OCI-M2 (cell line): ENCODE results near the gene HEPHL1.
"Not testable (repeated sequence)": the region's sequence is repeated elsewhere in the genome, so short reads cannot be mapped to it uniquely, and the experiment has no call there.

Source experiments
- DNase-seq: peaks from one replicate; lab custom pipeline; 2025; ENCODE audit not compliant: unreplicated experiment; lab: John Stamatoyannopoulos, UW

HEPHL1 gene

DNA sequence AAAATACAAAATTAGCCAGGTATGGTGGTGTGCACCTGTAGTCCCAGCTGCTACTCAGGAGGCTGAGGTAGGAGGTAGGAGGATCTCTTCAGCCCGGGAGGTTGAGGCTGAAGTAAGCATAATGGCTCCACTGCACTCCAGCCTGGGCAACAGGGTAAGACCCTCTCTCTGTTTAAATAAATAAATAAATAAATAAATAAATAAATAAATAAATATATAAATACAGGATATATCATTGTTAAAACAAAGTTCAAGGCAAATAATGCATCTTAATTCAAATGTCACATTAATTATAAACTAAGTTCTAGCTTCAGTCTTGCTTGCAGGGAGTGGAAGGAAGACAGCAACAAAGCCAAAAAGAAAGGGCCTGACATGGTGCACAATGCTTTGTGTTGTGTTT lies 63.0 kb downstream of the HEPHL1 start:
- no peak for DNase-seq

DNA sequence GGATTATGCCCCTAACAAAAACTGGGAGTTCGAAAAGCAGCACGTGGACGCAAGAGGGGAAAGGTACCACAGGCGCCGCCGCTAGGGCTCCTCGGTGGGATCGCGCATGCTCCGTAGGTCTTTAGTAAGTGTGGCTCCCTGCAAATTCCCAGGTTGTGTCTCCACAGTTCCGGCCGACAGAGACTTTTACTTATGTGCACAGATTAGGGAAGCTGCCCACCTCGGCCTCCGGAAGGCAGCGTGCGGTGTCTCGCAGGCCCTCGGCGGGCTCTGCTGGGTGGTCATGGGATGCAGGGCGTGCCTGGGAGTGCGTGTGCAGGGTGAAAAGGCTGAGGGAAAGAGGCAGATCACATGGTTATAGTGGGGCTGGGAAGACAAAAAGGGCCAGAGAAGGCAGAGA lies 67.8 kb downstream of the HEPHL1 start:
- no peak for DNase-seq

DNA sequence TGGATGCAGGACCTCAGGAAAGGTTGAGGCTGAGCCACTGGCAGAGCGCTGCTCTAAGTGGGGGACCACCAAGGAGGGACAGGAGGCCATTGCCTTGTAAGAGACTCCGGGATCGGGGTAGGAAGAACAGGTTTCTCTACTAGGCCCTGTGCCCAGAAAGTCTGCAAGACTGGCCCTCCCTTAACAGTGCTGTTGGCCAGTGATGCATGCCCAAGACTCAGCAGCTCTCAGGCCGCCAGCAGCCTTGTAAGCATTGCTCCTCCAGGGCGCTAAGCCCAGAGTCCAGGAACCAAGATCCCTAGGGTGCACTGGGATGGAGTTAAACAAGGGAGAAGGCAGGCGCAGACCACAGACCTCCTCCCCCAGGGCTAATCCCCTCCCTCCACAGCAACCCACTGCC lies 68.2 kb downstream of the HEPHL1 start:
- no peak for DNase-seq

DNA sequence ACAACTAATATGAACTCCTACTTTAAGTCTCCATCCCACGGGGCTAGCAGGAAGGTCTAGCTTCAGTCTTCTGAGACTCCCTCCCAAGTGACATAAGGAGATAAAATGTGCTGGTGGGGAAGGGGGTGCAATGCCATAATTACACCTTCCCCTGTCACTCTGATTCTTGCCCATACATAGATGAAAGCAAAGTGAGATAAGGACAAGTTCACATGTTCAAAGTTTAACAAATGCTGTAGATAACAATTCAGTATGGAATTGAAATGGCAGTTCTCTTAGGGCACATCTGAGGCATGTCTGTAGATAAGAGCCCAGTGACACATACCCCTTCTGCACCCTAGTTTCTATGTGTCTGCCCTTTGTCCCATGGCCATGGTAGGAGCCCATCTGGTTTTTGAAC lies 69.2 kb downstream of the HEPHL1 start:
- DNase-seq, result no peak

DNA sequence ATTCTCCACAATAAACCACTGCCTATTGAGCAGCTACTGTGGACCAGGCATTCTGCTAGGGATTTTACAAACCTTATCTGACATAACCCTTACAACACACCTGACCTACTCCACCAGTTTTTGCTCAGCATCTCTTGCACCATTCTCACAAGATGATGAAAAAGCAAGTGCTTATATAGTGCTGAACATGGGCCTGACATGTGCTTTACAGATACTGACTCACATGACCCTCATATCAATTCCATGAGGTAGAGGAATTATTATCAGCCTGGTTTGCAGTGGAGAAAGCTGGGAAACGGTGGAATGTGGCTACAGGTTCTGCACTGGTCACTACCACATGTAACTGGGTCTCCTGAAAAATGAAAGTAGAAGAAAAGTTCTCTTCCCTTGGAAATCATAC lies 69.9 kb downstream of the HEPHL1 start:
- DNase-seq, result no peak

DNA sequence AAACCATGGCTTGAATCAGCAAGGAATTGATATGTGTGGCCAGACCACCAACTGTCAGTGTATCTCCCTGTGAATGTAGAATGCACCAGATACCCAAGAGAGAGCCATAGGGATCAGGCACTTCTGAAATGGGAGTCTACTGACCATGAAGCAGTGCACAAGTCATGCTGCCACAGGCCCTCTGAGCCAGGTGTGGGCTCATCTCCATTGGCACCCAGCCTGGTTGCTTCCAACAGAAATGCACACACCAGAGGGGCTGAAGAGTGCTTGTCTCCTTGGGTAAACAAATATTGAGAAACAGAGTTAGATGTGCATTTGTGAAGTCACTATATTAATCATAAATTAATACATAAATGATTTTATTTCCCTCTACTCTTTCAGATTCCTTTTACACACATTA lies 79.1 kb downstream of the HEPHL1 start:
- DNase-seq, result no peak

DNA sequence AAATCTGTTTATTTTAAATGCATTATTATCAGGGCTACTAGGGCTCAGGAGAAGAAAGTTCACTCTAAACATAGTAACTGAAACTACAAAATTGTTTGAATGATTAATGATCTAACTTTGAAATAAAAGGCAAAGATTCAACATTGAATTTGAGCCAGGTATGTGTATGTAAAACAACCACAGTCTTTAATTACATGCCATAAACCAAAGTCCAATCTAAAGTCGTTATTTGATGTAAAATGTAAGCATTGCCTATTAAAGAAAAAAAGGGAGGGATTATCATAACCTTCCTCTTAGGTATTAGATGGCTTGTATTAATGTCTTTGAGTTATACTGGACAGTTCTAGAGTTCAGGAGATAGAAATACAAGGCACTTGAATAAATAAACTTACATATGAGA lies 82.3 kb downstream of the HEPHL1 start:
- DNase-seq, result no peak

DNA sequence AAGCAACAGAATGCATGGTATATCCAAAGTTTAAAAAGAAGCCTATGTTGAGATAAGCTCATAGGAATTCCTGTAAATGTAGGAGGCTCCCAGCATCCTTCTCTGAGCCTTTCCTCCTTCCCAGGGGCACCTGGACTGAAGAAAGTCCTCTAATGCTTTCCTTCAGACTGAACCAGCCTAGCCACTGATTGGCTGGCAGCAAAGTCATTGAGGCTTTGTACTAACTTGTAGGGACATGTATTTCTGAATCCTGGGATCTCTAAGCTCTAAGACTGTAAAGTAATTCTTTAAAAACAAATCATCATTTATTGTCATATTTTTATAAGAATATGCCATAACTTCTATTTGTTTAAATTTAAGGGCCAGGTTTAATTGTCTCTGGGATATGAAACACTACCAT lies 83.6 kb downstream of the HEPHL1 start:
- DNase-seq, result no peak

DNA sequence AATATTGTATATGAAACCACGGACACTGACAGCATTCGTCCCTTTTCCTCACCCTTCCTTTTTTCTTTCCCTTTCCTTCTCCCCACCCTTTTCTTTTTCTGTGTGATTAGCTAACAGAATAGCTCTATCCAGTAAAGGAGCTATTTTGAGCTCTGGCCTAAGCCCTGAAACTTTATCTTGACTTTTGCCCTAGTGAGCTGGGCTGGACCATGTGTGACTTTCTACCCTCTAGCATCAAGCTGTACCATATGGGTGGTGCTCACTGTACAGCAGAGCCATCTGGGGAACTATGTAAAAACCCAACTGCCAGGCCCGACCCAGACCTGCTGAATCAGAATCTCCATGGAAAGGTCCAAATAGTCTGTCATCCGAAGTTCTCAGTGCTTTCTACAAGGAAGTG lies 85.6 kb downstream of the HEPHL1 start:
- DNase-seq, result no peak

DNA sequence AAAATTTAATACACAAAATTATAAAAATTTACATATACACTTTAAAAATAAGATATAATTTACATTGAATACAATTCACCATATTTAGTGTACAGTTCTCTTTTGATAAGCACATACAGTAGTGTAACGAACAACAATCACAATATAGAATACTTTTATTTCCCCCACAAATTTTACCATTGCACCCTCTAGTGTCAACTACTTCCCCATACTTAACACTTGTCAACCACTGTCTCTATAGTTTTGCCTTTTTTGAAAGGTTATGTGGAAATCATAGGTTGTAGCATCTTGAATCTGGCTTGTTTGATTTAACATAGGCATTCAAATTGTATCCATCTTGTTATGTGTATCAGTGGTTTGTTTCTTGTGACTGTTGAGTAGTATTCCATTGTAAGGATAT lies 86.2 kb downstream of the HEPHL1 start:
- no peak for DNase-seq

DNA sequence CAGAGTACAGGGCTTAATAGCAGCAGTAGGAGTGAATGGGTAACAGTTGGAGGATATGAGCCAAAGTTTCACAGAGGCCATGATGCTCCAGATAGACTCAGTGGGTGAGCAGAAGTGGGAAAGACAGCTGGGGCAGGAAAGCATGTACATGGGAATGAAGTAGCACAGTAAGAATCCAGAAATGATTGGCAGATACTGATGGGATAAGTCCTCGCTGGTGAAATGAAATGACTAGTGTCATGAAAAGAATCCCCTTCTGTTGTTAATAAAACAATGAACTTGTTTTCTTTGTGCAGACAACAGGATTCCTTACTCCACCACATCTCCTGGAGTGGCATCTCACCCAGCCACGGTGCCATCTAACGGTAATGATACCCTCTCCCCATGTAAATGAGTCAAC lies 90.1 kb downstream of the HEPHL1 start:
- DNase-seq, result no peak

DNA sequence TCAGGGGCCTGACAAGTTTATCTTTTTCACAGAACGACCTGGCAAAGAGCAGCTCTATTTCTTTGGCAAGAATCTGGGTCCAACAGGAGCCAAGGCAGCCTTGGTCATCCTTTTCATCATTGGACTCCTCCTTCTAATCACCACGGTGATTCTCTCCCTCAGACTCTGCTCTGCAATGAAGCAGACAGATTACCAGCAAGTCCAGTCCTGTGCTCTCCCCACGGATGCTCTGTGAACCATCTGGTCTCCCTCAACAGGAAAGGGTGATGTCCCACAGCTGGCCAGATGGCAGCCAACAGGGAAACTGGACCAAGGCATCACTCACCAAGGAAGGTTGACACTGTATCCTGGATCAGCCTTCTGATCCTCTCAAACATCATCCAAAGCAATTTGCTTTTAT lies 90.5 kb downstream of the HEPHL1 start:
- DNase-seq, result no peak

DNA sequence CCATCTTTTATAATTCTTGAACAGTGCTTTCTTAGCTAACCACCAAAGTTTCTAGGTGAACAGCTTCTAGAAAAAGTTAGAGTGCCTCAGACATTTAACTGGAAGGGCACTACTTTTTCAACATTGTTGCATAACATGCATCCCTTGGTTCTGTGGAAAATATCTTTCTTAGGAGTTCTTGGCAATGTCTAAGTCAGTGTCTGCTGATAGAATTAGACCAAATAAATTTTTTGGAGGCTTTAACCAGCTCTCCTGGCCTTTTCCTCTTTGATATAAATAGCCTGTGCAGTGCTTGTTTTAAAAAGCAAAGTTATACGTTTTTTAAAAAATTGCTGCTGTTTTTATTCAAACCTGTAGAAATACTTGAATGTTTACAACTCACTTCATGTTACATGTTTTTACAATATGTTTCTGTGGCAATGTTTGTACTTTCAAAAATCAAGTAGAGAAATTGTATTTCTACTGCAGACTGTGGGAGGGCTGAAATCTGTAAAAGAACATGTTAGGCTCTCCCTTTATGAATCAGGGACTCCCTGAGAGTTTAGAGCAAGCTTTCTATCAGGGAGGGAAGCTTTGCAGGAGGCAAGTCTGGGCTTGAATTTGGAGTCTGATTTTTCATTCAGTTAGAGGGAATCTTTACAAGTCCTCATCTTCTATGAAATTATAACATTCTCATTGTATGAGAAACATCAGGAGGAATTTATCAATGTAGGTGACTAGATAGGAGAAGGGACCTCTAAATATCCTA lies 91.2 kb downstream of the HEPHL1 start:
- DNase-seq, result no peak

DNA sequence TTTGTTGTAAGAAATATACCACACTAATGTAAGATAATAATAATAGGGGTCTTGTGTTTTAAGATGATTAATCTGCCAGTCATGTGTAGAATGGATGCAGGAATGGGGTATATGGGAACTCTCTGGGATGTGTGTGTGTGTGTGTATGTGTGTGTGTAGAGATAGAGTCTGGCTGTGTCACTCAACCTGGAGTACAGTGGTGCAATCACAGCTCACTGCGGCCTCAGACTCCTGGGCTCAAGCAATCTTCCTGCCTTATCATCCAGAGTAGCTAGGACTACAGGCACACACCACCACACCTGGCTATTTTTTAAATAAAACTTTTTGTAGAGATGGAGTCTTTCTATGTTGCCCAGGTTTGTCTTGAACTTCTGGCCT lies 96.0 kb downstream of the HEPHL1 start:
- DNase-seq, result no peak

DNA sequence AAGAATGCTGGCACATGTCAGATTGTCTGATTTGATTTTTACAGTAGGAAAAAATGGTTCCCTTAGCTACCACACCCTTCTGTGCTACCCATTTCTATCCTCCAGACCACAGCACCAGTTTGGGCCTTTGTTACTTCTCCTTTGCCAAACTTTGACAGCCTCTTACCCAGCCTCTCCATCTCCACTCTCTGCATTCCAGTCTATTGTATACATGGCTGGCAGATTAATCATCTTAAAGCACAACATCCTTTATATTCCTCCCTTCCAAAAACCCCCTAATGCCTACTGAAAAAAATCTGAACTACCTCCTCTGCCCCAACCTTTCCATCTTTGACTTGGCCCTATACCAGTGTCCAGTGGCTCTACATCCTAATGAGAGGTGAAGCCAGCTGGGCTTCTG lies 96.7 kb downstream of the HEPHL1 start:
- DNase-seq, result no peak

DNA sequence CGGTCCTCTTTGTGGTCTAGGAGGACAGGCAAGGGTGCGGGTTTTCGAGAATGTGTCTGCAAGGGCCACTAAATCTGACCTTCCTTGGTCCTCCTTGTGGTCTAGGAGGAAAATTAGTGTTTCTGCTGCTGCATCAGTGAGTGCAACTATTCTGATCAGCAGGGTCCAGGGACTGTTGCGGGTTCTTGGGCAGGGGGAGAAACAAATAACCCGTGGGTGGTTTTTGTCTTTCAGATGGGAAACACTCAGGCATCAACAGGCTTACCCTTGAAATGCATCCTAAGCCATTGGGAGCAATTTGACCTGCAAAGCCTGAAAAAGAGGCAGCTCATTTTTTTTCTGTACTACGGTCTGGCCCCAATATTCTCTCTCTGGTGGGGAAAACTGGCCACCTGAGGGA lies 98.5 kb downstream of the HEPHL1 start:
- DNase-seq, result not testable (repeated sequence)

DNA sequence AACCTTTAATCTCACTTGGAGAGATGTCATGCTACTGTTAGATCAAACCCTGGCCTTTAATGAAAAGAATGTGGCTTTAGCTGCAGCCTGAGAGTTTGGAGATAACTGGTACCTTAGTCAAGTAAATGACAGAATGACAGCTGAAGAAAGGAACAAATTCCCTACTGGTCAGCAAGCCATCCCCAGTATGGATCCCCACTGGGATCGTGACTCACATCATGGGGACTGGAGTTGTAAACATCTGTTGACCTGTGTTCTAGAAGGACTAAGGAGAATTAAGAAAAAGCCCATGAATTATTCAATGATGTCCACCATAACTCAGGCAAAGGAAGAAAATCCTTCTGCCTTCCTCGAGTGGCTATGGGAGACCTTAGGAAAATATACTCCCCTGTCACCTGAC lies 99.4 kb downstream of the HEPHL1 start:
- DNase-seq, result not testable (repeated sequence)

DNA sequence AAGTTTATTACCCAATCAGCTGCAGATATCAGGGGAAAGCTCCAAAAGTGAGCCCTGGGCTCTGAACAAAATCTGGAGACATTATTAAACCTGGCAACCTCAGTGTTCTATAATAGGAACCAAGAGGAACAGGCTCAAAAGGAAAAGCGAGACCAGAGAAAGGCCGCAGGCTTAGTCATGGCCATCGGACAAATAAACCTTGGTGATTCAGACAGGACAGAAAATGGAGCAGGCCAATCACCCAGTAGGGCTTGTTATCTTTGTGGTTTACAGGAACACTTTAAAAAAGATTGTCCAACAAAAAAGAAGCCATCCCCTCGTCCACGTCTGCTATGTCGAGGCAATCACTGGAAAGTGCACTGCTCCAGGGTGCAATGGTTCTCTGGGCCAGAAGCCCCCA lies 99.8 kb downstream of the HEPHL1 start:
- no peak for DNase-seq

DNA sequence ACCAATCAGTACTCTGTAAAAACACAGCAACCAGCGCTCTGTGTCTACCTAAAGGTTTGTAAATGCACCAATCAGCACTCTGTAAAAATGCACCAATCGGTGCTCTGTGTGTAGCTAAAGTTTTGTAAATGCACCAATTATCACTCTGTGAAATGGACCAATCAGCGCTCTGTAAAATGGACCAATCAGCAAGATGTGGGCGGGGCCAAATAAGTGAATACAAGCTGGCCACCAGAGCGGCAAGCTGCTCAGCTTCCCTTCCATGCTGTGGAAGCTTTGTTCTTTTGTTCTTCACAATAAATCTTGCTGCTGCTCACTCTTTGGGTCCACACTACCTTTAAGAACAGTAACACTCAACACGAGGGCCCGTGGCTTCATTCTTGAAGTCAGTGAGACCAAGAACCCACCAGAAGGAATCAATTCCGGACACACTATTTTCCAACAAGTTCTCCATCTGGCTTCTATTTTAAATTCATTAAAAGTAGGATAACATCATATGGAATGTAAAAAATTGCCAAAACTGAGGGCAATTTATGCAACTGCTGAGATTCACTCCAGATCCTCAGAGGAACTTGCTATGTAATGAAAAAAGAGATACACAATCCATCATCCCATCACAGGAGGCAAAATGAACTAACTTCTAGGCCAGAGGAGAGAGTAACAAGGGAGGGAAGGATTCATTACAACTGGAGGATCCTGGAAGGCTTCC lies 104.4 kb downstream of the HEPHL1 start:
- no peak for DNase-seq

DNA sequence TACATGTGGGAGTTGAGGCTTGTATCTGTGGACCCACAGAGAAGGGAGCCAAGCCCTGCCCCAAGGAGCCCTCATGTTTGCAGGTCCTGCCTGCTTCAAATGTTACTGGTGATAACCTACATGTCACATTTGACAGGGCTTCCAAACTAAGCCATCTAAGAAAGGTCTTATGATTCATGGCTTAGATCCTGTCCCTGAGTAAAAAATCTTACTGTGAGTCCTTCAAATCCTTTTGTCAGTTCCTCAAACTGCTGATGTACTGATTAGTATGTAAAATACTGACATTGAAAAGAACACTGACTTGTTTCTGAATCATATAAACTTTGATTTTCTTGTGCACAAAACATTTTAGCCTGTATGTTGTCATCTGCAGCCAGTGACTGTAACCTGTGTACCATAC lies 106.5 kb downstream of the HEPHL1 start:
- no peak for DNase-seq

DNA sequence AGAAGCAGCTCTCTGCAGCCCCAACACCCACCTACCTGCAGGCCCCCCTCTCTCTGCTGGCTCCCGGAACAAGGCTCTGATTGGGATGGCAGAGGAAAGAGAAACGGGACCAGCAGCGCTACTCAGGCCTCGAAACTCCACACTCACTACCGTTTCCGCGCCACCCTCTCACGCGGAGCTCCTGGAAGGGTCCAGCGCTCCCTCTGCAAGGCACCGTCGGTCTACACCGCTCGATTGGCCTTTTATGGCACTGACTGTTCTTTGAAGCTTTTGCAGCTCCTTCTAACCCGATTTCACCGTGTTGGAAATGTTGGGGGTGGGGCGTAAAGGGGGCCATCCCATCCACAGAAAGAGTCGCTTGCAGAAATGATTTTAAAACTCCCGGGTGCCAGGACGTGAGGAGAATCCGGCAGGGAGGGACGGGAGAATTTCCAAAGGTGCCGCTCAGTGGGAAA lies 107.2 kb downstream of the HEPHL1 start:
- DNase-seq, result no peak

DNA sequence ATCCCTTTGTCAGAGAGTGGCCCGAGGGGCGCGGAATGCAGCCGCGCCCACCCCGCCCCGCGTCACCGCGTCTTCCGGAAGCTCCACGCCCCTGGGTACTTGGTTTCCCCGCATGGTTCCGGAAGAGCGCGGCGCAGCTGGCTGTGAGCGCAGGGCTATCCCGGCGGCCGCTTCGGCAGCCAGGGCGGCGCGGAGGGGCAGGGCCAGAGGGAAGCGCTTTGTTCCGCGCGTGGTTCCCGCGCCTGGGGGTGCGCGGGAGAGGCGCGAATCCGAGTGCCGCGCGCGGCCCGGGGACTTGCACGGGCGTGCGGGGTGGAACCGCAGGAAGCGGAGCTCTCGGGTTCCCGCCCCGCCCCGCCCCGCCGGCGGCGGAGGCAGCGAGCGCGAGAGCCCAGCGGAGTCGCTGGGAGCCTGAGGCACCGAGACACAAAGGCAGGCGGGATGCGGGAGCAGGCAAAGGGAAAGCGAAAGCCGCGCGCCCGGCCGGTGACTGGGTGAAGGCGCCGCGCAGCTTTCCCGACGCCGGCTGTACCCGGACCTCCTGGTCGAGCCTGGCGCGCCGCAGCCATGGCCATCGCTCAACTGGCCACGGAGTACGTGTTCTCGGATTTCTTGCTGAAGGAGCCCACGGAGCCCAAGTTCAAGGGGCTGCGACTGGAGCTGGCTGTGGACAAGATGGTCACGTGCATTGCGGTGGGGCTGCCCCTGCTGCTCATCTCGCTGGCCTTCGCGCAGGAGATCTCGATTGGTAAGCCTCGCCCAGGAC lies 107.8 kb downstream of the HEPHL1 start, which contains the start of gene PANX1:
PANX1 (plus strand) TSS at position 96 of the 766 bp plus-strand sequence; CDS start at position 568, 472 bp downstream.
- DNase-seq, result no peak
